HG03135 (cell line): ENCODE measurements around the gene PTPRC.

Source experiments
- ATAC-seq: cut with Tn5 transposase; IDR thresholded peaks from one replicate; pipeline ENCODE4 v1.9.1; 2021; ENCODE audit warnings: mild to moderate bottlenecking, moderate library complexity; ENCODE audit not compliant: unreplicated experiment

The PTPRC gene

DNA sequence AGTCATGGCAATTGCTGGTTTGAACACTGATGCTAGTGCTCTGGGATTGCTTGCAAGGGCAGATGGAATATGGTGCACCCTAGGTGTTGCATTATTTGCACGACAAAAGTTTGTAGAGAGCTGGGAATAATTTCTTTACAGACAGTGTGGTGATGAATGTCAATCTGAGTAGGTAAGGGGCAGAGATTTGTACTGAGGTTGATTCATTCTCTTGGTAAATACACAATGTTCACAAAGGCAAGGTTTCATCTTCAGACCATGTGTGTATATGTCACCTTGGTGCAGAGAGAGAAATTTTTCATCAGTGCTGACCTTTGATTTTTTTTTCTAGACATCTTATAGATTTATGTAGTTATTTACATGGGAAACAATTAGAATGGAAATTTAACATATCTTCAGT, 5.0 kb downstream of the PTPRC start:
- ATAC-seq, result no peak

- ATAC-seq, result no peak
These were observed 8.2 kb downstream of the PTPRC start for GRCh38 chr1:198647055-198647454.

DNA sequence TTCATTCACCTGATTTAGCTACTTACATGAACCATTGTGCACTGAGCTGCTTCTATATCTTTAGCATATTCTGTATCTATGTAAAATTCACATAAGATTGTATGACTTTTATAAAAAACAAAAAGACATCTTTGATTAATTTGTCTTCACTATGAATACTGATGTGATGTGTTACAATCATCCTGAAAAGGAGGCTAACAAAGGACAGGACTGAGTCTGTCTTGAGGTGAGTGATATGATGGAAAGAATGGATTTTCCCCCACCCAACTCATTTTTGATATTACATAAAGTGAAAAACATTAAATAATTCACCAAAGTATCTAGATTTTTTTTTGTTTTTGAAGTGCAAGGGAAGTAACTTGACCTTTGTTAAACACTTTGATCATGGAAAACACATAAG, 9.8 kb downstream of the PTPRC start:
- no peak for ATAC-seq

DNA sequence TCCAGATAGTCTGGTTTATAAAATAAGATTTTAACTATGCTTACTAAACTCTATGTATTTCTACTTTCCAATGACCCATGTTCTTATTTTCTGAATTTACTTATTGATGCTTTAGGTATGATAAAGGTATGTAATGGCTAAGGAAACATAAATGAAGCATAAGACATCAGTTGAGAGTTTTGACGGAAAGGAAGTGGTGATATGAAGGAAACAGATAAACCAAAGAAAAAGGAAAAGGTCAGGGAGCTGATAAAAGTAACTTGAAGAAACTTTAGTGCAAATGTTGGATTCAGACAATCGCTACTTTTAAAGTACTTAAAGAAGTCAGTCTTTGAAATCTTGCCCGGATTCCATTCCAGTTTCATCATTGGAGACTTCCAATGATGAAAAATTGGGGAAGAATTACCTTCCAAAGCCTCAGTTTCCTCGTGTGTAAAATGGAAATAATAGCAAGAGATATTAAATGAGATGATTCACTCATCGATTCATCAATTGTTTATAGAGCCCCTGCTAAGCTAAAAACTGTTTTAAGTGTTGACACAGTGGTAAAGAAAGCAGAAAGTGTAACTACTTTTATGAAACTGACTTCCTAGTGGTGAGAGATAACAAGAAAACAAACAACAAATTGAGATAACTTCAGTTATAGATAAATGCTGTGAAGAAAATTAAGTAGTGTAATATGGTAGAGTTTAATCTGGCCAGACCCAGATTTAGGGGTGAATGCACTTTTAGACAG, 10.6 kb downstream of the PTPRC start:
- no peak for ATAC-seq

- no peak for ATAC-seq
These were observed 11.1 kb downstream of the PTPRC start for GRCh38 chr1:198649968-198650338.

DNA sequence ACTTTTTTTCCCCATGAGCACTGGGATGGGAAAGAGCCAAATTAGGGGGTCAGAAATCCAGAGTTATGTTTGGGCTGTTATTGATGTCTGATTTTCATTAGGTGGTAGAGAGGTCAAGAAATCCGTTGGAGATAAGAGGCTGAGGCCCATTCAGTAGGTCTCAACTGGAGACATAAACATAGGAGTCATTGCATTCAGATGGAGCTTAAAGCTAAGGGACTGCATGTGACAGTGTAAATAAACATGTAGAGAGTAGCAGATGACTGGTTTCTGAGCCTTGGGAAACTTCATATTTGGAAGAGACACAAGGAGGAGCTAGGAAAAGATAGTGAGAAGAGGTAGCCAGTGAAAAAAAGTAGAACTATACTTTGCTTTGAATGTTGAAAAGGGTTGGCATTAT, 11.7 kb downstream of the PTPRC start:
- no peak for ATAC-seq

GRCh38 chr1:198651650-198652400, 13.0 kb downstream of the PTPRC start:
- ATAC-seq, result no peak

- no peak for ATAC-seq
These were observed 15.1 kb downstream of the PTPRC start for GRCh38 chr1:198653808-198654413.

- no peak for ATAC-seq
These were observed 16.8 kb downstream of the PTPRC start for GRCh38 chr1:198655459-198656121.

GRCh38 chr1:198656500-198656932, 17.7 kb downstream of the PTPRC start:
- no peak for ATAC-seq

GRCh38 chr1:198657550-198658064, 18.8 kb downstream of the PTPRC start:
- no peak for ATAC-seq

DNA sequence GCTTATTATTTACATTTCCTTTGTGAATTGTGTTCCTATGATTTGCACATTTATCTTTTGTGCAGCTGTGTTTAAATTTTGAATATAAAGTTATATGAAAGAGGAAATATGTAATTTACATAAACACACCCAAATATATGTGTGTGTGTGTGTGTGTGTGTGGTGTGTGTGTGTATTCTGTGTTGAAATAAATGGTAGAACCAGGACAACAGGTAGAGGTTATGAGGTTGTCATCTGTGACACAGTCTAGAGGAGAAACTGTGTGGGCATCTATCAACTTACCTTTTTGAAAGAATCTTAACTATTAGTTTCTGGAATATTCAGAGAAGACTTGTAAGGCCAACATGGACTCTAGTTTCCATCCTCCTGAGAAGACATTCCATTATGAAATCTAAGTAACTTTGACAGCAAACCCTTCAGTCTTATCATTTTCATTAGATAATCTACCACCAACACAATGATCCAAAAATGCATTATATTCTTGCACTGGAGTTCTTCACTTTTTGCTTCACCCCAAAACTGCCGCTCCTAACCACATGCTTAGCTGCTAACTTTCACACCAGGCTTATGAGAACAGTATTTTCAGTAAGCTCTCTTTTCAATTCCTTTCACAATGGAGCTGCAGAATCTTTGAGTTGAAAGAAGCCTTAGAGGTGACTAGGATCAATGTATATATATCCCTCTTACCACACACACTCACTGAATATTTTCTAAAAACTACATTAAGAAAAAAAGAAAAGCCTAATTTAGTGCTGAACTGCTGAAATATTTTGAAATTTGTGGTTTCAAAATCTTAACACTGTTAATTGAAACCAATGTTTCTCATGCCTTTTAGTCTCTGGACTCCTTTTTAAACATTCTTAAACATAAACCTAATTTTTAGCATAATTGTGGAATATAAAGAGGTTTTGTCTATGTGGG, 21.8 kb downstream of the PTPRC start:
- peak; percentile 40 for ATAC-seq

- no peak for ATAC-seq
These were observed 24.0 kb downstream of the PTPRC start for GRCh38 chr1:198662821-198663220.

- ATAC-seq, result no peak
These were observed 25.4 kb downstream of the PTPRC start for GRCh38 chr1:198664068-198664788.

DNA sequence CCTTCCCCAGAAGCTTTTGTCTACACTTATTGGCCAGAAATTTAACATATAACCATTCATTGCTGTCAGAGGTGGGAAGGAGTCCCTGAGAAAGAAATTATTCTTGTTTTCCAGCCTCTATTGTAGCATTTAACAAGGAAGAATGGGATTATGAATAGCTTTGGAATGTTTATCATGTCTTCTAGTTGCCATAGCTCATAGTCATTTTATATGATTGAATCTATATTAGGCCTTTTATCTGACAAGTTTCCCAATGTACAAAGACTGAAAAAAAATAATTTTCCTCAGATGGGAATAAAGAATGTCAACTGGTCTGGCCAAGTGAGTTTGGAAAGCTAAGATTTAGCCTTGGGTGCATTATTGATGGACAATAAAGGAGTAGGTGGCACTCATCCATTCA, 28.3 kb downstream of the PTPRC start:
- no peak for ATAC-seq

DNA sequence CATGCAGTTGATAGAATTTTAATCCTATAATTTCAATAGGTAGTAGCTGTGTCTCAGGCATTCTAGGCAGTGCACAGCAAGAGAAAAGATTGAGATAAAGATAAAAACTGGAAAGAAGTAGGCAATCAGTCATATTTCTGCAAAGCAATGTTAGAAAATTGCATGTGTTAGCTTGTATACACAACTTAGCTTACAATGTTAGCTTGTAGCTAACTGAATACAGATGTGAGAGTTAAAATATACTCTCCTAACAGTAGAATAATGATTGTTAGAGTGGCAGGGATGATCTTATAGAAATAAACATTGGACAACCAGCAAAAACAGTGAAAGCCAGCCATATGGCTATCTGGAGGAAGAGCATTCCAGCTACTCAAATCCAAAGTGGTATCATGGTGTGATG, 29.0 kb downstream of the PTPRC start:
- ATAC-seq, result no peak

GRCh38 chr1:198669023-198669698, 30.3 kb downstream of the PTPRC start:
- peak; percentile 86 for ATAC-seq

DNA sequence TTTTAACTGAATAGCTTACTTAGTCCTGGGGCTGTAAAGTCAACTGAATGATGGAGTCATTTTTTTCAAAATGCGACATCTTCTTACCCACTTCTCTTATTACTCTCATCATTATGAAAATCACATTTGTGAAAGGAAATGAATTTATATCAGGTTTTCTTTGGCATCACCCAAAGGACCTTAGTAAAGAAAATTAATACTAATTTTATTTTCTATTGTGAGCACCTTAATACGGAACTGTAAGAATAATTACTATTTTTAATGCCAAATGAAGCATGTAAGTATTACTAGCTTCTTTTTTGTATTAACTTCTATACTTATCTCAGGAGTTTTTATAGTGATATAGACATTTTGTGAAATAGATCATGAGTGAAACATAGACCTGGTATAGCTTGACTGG, 30.9 kb downstream of the PTPRC start:
- ATAC-seq, result no peak

GRCh38 chr1:198671136-198671535, 32.3 kb downstream of the PTPRC start:
- ATAC-seq, result no peak
